ENCODE data around the gene MGMT. TPM values are rescaled to one million over a fixed set of nuclear protein-coding genes. Genes with fewer than 3 reads are reported as not detected.

Gene MGMT
- total and polyA plus RNA-seq, 2 of the 4 experiments (the other 2 are of a cell fraction) = 11.5 to 17.8 TPM

- Histone ChIP-seq H2BK120ac (ENCODE audit: low read depth, low read length) (no peak overlapping the region), H2BK20ac (ENCODE audit: low read depth, low read length) (no peak overlapping the region), H2AK5ac (ENCODE audit: low read depth, low read length) (no peak overlapping the region), H3K27me3 (ENCODE audit: control insufficient read depth, insufficient read depth, low read length) (no peaks in the 10 kb centered on the region), H3K79me1 (ENCODE audit: low read depth in 1 of 2, low read length in 2 of 2) (no peaks in the 10 kb centered on the region), H3K9me3 (ENCODE audit: control insufficient read depth, insufficient read depth, low read length) (peaks cover 3% of the 10 kb centered on the region; the same call in 1 of the 2 replicates), H4K8ac (ENCODE audit: low read depth in 2 of 2, low read length in 2 of 2) (no peak overlapping the region), H2BK15ac (ENCODE audit: low read depth, low read length) (no peak overlapping the region), H3K4me3 (ENCODE audit: insufficient read depth, low read depth, low read length) (no peak overlapping the region), H3K14ac (replicated peaks; ENCODE audit: low read depth, low read length) (no peak overlapping the region), H2AK9ac (replicated peaks; ENCODE audit: low read depth, low read length, poor library complexity) (no peak overlapping the region), H3K4me2 (ENCODE audit: low read depth, low read length) (no peak overlapping the region), H3K9ac (ENCODE audit: low read depth, low read length) (no peak overlapping the region), H3K36me3 (ENCODE audit: control insufficient read depth, insufficient read depth, low read length) (peaks cover 2% of the 10 kb centered on the region; the same call in 1 of the 2 replicates), H3K9me1 (ENCODE audit: insufficient read depth, low read length) (no peaks in the 10 kb centered on the region), H3K4ac (ENCODE audit: low read depth, low read length) (no peak overlapping the region), H3K27ac (ENCODE audit: insufficient read depth, low read length) (no peak overlapping the region), H3K4me1 (ENCODE audit: control insufficient read depth, insufficient read depth, low read length) (peaks cover under 1% of the 10 kb centered on the region; the same call in 1 of the 2 replicates), H4K20me1 (ENCODE audit: insufficient read depth, low read length) (no peaks in the 10 kb centered on the region), H3K18ac (ENCODE audit: low read depth, low read length) (no peak overlapping the region), H4K5ac (ENCODE audit: low read depth, low read length) (no peak overlapping the region), H2BK5ac (ENCODE audit: low read depth, low read length, poor library complexity, severe bottlenecking) (no peak overlapping the region), H4K91ac (ENCODE audit: insufficient read depth, low read depth, low read length) (no peak overlapping the region), H3K56ac (ENCODE audit: extremely low read depth, insufficient read depth, low read length) (no peak overlapping the region), H3K23ac (ENCODE audit: low read depth, low read length) (no peak overlapping the region), H2AFZ (replicated peaks; ENCODE audit: low read length, poor library complexity) (no peak overlapping the region)
- intact Hi-C loops (cut with micrococcal nuclease) (no loop called here), in situ Hi-C loops (cut with MboI; ENCODE audit: low sequenced_read_pairs) (no loop called here), dilution Hi-C loops (cut with HindIII; ENCODE audit: low sequenced_read_pairs, unreplicated experiment) (no loop called here)
- BruUV-seq (replicated peaks) = no TSS peak
- ATAC-seq (ENCODE audit: low read depth) = no peak
- ChIA-PET POLR2A (ENCODE audit: unreplicated experiment) (no interaction called here), CTCF (no interaction called here)
- TF ChIP-seq RCOR1 (IDR thresholded peaks at IDR 0.05; ENCODE audit: insufficient replicate concordance, low read length) (no peak), SMC3 (IDR thresholded peaks at IDR 0.05; ENCODE audit: low read depth, low read length) (no peak), CEBPB (IDR thresholded peaks at IDR 0.05; ENCODE audit: low read depth, low read length) (no peak), CTCF (conservative IDR thresholded peaks at IDR 0.05; ENCODE audit: low read depth, low read length) (no peak), POLR2A (IDR thresholded peaks at IDR 0.05; ENCODE audit: low read depth, low read length) (no peak), MAZ (IDR thresholded peaks at IDR 0.05; ENCODE audit: borderline replicate concordance, low read depth, low read length) (no peak), BHLHE40 (IDR thresholded peaks at IDR 0.05; ENCODE audit: low read depth, low read length) (no peak), ELK1 (IDR thresholded peaks at IDR 0.05; ENCODE audit: borderline replicate concordance, low read depth, low read length) (no peak), MAFK (IDR thresholded peaks at IDR 0.05; ENCODE audit: low read depth, low read length) (no peak), USF2 (IDR thresholded peaks at IDR 0.05; ENCODE audit: low read depth, low read length) (no peak), RAD21 (IDR thresholded peaks at IDR 0.05; ENCODE audit: low read length) (no peak), FOS (IDR thresholded peaks at IDR 0.05; ENCODE audit: low read depth, low read length) (no peak), CHD1 (IDR thresholded peaks at IDR 0.05; ENCODE audit: low read depth, low read length) (no peak), NFE2L2 (IDR thresholded peaks at IDR 0.05; ENCODE audit: low read depth, low read length) (no peak), MXI1 (IDR thresholded peaks at IDR 0.05; ENCODE audit: borderline replicate concordance, low read depth, low read length) (no peak), RFX5 (IDR thresholded peaks at IDR 0.05; ENCODE audit: low read depth, low read length) (no peak)
- no peak for DNase-seq
- WGBS, 2 experiments (ENCODE audit: extremely low coverage in 2 of 2, insufficient read length in 1 of 2) = 96% methylated on average over 4 of the region's 9 CpGs; no CpG with 5 or more reads in 1 of the 2 experiments
These were observed 33.7 kb downstream of the MGMT start for GRCh38 chr10:129500617-129501339.

Data from IMR-90 (cell line).